Astrocyte (in vitro differentiated cells and primary cell): Measurements from ENCODE around the gene DNAJC10. TPM values are rescaled to one million over a fixed set of nuclear protein-coding genes. Genes with fewer than 3 reads are reported as not detected.

ENCODE experiments used
- DNase-seq: peaks from one replicate; pipeline ENCODE4 v3.0.0-alpha.2; 2010; ENCODE audit warnings: low read depth
- FAIRE-seq: peaks from 2 replicates; lab custom pipeline; 2011; peaks lifted over from hg19 to GRCh38; lab: Jason Lieb, UNC
- H2AFZ ChIP-seq: 2 replicates; pipeline ENCODE4 v1.6.0; 2012; ENCODE audit warnings: low read depth, low read length, inconsistent platforms
- H3K27ac ChIP-seq: 2 replicates; pipeline ENCODE4 v1.5.1; 2011; ENCODE audit warnings: low read depth, low read length, inconsistent platforms
- H3K27me3 ChIP-seq: 2 replicates; pipeline ENCODE4 v1.6.0; 2011; ENCODE audit warnings: low read length, inconsistent platforms; ENCODE audit not compliant: insufficient read depth
- H3K36me3 ChIP-seq: 2 replicates; pipeline ENCODE4 v1.5.1; 2011; ENCODE audit warnings: low read length, inconsistent platforms; ENCODE audit not compliant: insufficient read depth
- H3K4me1 ChIP-seq: 2 replicates; pipeline ENCODE4 v1.5.1; 2011; ENCODE audit warnings: low read length, inconsistent platforms; ENCODE audit not compliant: insufficient read depth
- H3K4me2 ChIP-seq: 2 replicates; pipeline ENCODE4 v1.6.0; 2012; ENCODE audit warnings: low read length, inconsistent platforms
- H3K4me3 ChIP-seq: 2 replicates; pipeline ENCODE4 v1.5.1; 2011; ENCODE audit warnings: low read depth, mild to moderate bottlenecking, low read length, inconsistent platforms; ENCODE audit not compliant: insufficient read depth
- H3K79me2 ChIP-seq: 2 replicates; pipeline ENCODE4 v1.6.0; 2012; ENCODE audit warnings: mild to moderate bottlenecking, low read length, inconsistent platforms; ENCODE audit not compliant: insufficient read depth
- H3K9ac ChIP-seq: 2 replicates; pipeline ENCODE4 v1.6.0; 2012; ENCODE audit warnings: mild to moderate bottlenecking, low read length, inconsistent platforms
- H3K9me3 ChIP-seq: 2 replicates; pipeline ENCODE4 v1.5.1; 2012; ENCODE audit warnings: low read depth, mild to moderate bottlenecking, low read length, inconsistent platforms; ENCODE audit not compliant: insufficient read depth
- H4K20me1 ChIP-seq: 2 replicates; pipeline ENCODE4 v1.6.0; 2012; ENCODE audit warnings: low read length, inconsistent platforms; ENCODE audit not compliant: insufficient read depth
- H3K27ac Mint-ChIP-seq: one replicate; pipeline ENCODE4 v1.8.0; 2021; ENCODE audit warnings: mild to moderate bottlenecking, mixed read lengths; ENCODE audit not compliant: unreplicated experiment
- H3K27me3 Mint-ChIP-seq: one replicate; pipeline ENCODE4 v1.8.0; 2021; ENCODE audit warnings: low read depth, mixed read lengths; ENCODE audit not compliant: unreplicated experiment
- H3K36me3 Mint-ChIP-seq: one replicate; pipeline ENCODE4 v1.8.0; 2021; ENCODE audit warnings: low read depth, mixed read lengths; ENCODE audit not compliant: unreplicated experiment
- H3K4me1 Mint-ChIP-seq: one replicate; pipeline ENCODE4 v1.8.0; 2021; ENCODE audit warnings: low read depth, mixed read lengths; ENCODE audit not compliant: unreplicated experiment
- H3K4me3 Mint-ChIP-seq: one replicate; pipeline ENCODE4 v1.8.0; 2021; ENCODE audit warnings: mild to moderate bottlenecking, moderate library complexity, mixed read lengths; ENCODE audit not compliant: unreplicated experiment
- H3K9me3 Mint-ChIP-seq: one replicate; pipeline ENCODE4 v1.8.0; 2021; ENCODE audit warnings: mild to moderate bottlenecking, mixed read lengths; ENCODE audit not compliant: unreplicated experiment
- CTCF ChIP-seq: IDR thresholded peaks from 2 replicates; pipeline ENCODE4 v1.5.1; 2011; ENCODE audit warnings: low read depth, mild to moderate bottlenecking, inconsistent platforms, low read length, moderate library complexity; ENCODE audit not compliant: insufficient read depth
- EZH2 ChIP-seq: IDR thresholded peaks from 2 replicates; pipeline ENCODE4 v1.6.1; 2012; ENCODE audit warnings: mild to moderate bottlenecking, low read length, inconsistent platforms; ENCODE audit not compliant: insufficient read depth
- total RNA-seq: library from RNA; stranded (reverse); gene quantifications from 2 replicates; pipeline ENCODE4 v1.2.1, GENCODE V29; 2021

The DNAJC10 gene
- total RNA-seq, 1 donor from 2014 or later: 169 TPM

- Histone ChIP-seq H2AFZ (no peak overlapping the region), H3K27me3 (no peaks in the 10 kb centered on the region), H3K4me2 (no peak overlapping the region), H3K36me3 (no peaks in the 10 kb centered on the region), H4K20me1 (no peaks in the 10 kb centered on the region), H3K4me3 (no peak overlapping the region), H3K79me2 (no peaks in the 10 kb centered on the region), H3K9ac (no peak overlapping the region), H3K9me3 (no peaks in the 10 kb centered on the region), H3K27ac (no peak overlapping the region), H3K4me1 (no peaks in the 10 kb centered on the region)
- TF ChIP-seq CTCF (no peak), EZH2 (no peak)
- H3K27me3 Mint-ChIP-seq: no peaks in the 10 kb centered on the region
- no peak overlapping the region for H3K4me3 Mint-ChIP-seq
- DNase-seq (no peak), FAIRE-seq (no peak)
- H3K36me3 Mint-ChIP-seq: no peaks in the 10 kb centered on the region
- no peaks in the 10 kb centered on the region for H3K9me3 Mint-ChIP-seq
- H3K4me1 Mint-ChIP-seq: no peaks in the 10 kb centered on the region
- H3K27ac Mint-ChIP-seq: no peak overlapping the region
These were observed 10.3 kb upstream of the DNAJC10 start for GRCh38 chr2:182705761-182706160.

GRCh38 chr2:182706751-182707150 is 9.3 kb upstream of the DNAJC10 start:
- no peak for TF ChIP-seq CTCF
- TF ChIP-seq EZH2: no peak
- DNase-seq: no peak
- Histone ChIP-seq H3K36me3 (no peaks in the 10 kb centered on the region), H3K27ac (no peak overlapping the region), H3K79me2 (no peaks in the 10 kb centered on the region), H3K9ac (no peak overlapping the region), H3K4me1 (no peaks in the 10 kb centered on the region), H2AFZ (no peak overlapping the region), H3K4me3 (no peak overlapping the region), H4K20me1 (no peaks in the 10 kb centered on the region), H3K4me2 (no peak overlapping the region), H3K27me3 (no peaks in the 10 kb centered on the region), H3K9me3 (no peaks in the 10 kb centered on the region)
- H3K4me1 Mint-ChIP-seq: no peaks in the 10 kb centered on the region
- no peaks in the 10 kb centered on the region for H3K9me3 Mint-ChIP-seq
- H3K4me3 Mint-ChIP-seq: no peak overlapping the region
- no peaks in the 10 kb centered on the region for H3K36me3 Mint-ChIP-seq
- H3K27me3 Mint-ChIP-seq: no peaks in the 10 kb centered on the region
- H3K27ac Mint-ChIP-seq: no peak overlapping the region
- no peak for FAIRE-seq

- H3K27me3 ChIP-seq: no peaks in the 10 kb centered on the region
- no peak overlapping the region for H3K4me3 ChIP-seq
- H3K27ac ChIP-seq: no peak overlapping the region
- Mint-ChIP-seq H3K4me1 (peaks cover 11% of the 10 kb centered on the region), H3K27me3 (no peaks in the 10 kb centered on the region), H3K9me3 (no peaks in the 10 kb centered on the region), H3K36me3 (no peaks in the 10 kb centered on the region), H3K4me3 (peak overlapping the region; percentile 25), H3K27ac (no peak overlapping the region)
- FAIRE-seq (no peak), DNase-seq (no peak)
- peaks cover 6% of the 10 kb centered on the region for H3K36me3 ChIP-seq
- H4K20me1 ChIP-seq: no peaks in the 10 kb centered on the region
- no peak overlapping the region for H3K9ac ChIP-seq
- peaks cover 15% of the 10 kb centered on the region for H3K4me1 ChIP-seq
- peaks cover 26% of the 10 kb centered on the region for H3K79me2 ChIP-seq
- TF ChIP-seq EZH2 (no peak), CTCF (no peak)
- H3K4me2 ChIP-seq: no peak overlapping the region
- no peaks in the 10 kb centered on the region for H3K9me3 ChIP-seq
- no peak overlapping the region for H2AFZ ChIP-seq
These were observed 2.5 kb upstream of the DNAJC10 start for GRCh38 chr2:182713601-182714000.
